Esophagus muscularis mucosa (tissue), 3 donors: ENCODE results near the gene BRD7.

Experiments used
- POLR2A ChIP-seq: fragments of 450-650 bp; IDR thresholded peaks from one replicate; pipeline ENCODE4 v1.6.1; 2017; ENCODE audit warnings: antibody characterized with exemption, moderate library complexity, mild to moderate bottlenecking, low read depth
- TF ChIP-seq, protein P1 (sequence below), 3 experiments: fragments of 200-600 bp in 2 of 3; fragments of 450-650 bp in 1 of 3; sonication (generic) in 2 of 3; IDR thresholded peaks; one replicate each; pipeline ENCODE4 v1.5.1; 2017 to 2019; ENCODE audit warnings: antibody characterized with exemption in 3 of 3, mild to moderate bottlenecking in 2 of 3, moderate library complexity in 1 of 3

- TF ChIP-seq POLR2A: no peak
- TF ChIP-seq, protein P1, sequence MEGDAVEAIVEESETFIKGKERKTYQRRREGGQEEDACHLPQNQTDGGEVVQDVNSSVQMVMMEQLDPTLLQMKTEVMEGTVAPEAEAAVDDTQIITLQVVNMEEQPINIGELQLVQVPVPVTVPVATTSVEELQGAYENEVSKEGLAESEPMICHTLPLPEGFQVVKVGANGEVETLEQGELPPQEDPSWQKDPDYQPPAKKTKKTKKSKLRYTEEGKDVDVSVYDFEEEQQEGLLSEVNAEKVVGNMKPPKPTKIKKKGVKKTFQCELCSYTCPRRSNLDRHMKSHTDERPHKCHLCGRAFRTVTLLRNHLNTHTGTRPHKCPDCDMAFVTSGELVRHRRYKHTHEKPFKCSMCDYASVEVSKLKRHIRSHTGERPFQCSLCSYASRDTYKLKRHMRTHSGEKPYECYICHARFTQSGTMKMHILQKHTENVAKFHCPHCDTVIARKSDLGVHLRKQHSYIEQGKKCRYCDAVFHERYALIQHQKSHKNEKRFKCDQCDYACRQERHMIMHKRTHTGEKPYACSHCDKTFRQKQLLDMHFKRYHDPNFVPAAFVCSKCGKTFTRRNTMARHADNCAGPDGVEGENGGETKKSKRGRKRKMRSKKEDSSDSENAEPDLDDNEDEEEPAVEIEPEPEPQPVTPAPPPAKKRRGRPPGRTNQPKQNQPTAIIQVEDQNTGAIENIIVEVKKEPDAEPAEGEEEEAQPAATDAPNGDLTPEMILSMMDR (IDR thresholded peaks at IDR 0.05): no peak
Observed at GRCh38 chr16:50393858-50394802, 25.3 kb upstream of the BRD7 start.
